ENCODE data around the gene ZNF493. TPM values are rescaled to one million over a fixed set of nuclear protein-coding genes. Genes with fewer than 3 reads are reported as not detected.

ZNF493 gene
- total and polyA plus RNA-seq, 8 donors = 2.1 to 100.0 (median 20.6) TPM

GRCh38 chr19:21472507-21472906 lies 75.6 kb downstream of the ZNF493 start:
- TF ChIP-seq POLR2AphosphoS5 (IDR thresholded peaks at IDR 0.05) = no peak
- no peak for TF ChIP-seq POLR2A (IDR thresholded peaks at IDR 0.05)
- no peak for TF ChIP-seq EP300 (IDR thresholded peaks at IDR 0.05)
- no peak for TF ChIP-seq CTCF (IDR thresholded peaks at IDR 0.05)
- no peak overlapping the region for H3K4me3 ChIP-seq
- H3K27me3 ChIP-seq = peaks cover 0 to 21% (median 0%) of the 10 kb centered on the region in 3 donors
- no peak overlapping the region for H3K27ac ChIP-seq
- H3K36me3 ChIP-seq = no peaks in the 10 kb centered on the region
- intact Hi-C loops (cut with DNase I; ENCODE audit: low total_unique reads) = no loop called here
- no peak for DNase-seq
- peaks cover 0 to 27% (median 5%) of the 10 kb centered on the region in 4 donors for H3K9me3 ChIP-seq
- peaks cover 11 to 15% (median 12%) of the 10 kb centered on the region in 4 donors for H3K4me1 ChIP-seq

DNA sequence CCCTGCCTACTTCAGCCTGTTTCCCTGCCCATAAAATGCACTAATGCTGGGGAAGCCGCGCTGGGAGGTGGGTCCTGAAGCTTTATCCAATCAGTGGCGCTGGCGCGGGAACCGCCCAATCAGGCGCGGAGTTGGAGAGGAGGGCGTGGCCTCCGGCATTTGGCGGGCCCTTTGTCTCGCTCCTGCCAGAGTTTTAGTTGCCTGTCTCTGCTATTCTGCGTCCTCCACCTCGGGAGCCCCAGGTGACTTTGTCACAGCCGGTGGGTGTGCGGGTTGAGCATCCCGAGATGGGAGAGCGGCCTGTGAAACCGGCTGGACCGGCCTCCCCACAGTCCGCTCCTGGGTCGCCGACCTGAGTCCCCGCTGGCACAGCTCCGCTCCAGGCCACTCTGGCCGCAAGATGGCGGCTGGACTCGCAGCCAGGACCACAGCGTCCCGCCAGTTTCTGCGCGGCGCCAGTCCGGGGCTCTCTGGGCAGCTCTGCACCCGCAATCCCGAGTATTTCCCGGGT lies 77.8 kb downstream of the ZNF493 start:
- Histone ChIP-seq H3K9me3 (peaks cover 0 to 27% (median 5%) of the 10 kb centered on the region in 4 donors), H3K27ac (no peak overlapping the region)
- intact Hi-C loops (cut with DNase I; ENCODE audit: low total_unique reads) = no loop called here

More for the DNA sequence above, 77.8 kb downstream of the ZNF493 start:
- Histone ChIP-seq H3K4me3 (peak overlapping the region; percentile 46 to 55 (median 52)), H3K27me3 (peaks cover 0 to 21% (median 0%) of the 10 kb centered on the region in 3 donors), H3K4me1 (peaks cover 11 to 15% (median 12%) of the 10 kb centered on the region in 4 donors), H3K36me3 (no peaks in the 10 kb centered on the region)
- TF ChIP-seq POLR2AphosphoS5 (IDR thresholded peaks at IDR 0.05) (no peak), CTCF (IDR thresholded peaks at IDR 0.05) (no peak), POLR2A (IDR thresholded peaks at IDR 0.05) (no peak), EP300 (IDR thresholded peaks at IDR 0.05) (no peak)
- 1 to 4% (median 3%) methylated on average over 28 to 37 of the region's 37 CpGs for WGBS, 5 donors
- peak; percentile 75 to 95 for DNase-seq

Other genes with a start within 250 kb of the ZNF493 start
- 10 to 100 TPM in 4 of 5 donors, under 1 TPM in 1; 0.87 to 58.3 (median 43.5) TPM for gene ZNF708, start 67.7 kb upstream of the ZNF493 start, total RNA-seq
- 1 to 10 TPM; 2.4 to 3.5 (median 2.7) TPM for gene ZNF708, start 67.7 kb upstream of the ZNF493 start, polyA plus RNA-seq
- gene ZNF738, start 38.1 kb upstream of the ZNF493 start, total RNA-seq = 10 to 100 TPM in 2 of 5 donors, 1 to 10 TPM in 1, under 1 TPM in 1, not detected in 1; 0.89 to 27.9 (median 11.9) TPM
- gene ZNF738, start 38.1 kb upstream of the ZNF493 start, polyA plus RNA-seq = 1 to 10 TPM; 2.3 to 4.2 (median 2.7) TPM
- gene ZNF429, start 108.5 kb downstream of the ZNF493 start, total RNA-seq = 10 to 100 TPM in 3 of 5 donors, 1 to 10 TPM in 2; 5.4 to 28.6 (median 10.3) TPM
- 1 to 10 TPM; 2.7 to 7.5 (median 3.5) TPM for gene ZNF429, start 108.5 kb downstream of the ZNF493 start, polyA plus RNA-seq

All from stomach (tissue), 9 donors.